Thoracic aorta (tissue), 2 donors: Measurements from ENCODE around the gene SPANXA1. TPM values are rescaled to one million over a fixed set of nuclear protein-coding genes. Genes with fewer than 3 reads are reported as not detected.
"Not testable (repeated sequence)": the region's sequence is repeated elsewhere in the genome, so short reads cannot be mapped to it uniquely, and the experiment has no call there.

ENCODE experiments used
- ATAC-seq: fragments of 150-250 bp; one replicate; pipeline ENCODE4 v1.8.0; 2017; ENCODE audit warnings: low read depth; ENCODE audit not compliant: insufficient number of reproducible peaks, low FRiP score
- DNase-seq: peaks from one replicate; pipeline ENCODE4 v3.0.0-alpha.2; 2020; ENCODE audit warnings: low spot score
- H3K27ac ChIP-seq, 2 donors: fragments of 200-600 bp; sonication (generic); 1 replicate in 1 of 2; 2 replicates in 1 of 2; pipeline ENCODE4 v1.5.1; 2016; ENCODE audit warnings: mild to moderate bottlenecking in 2 of 2, moderate library complexity in 2 of 2
- H3K27me3 ChIP-seq: fragments of 200-600 bp; sonication (generic); replicated peaks from 2 replicates; pipeline ENCODE4 v1.6.0; 2016; ENCODE audit warnings: mild to moderate bottlenecking; ENCODE audit not compliant: insufficient read depth
- H3K36me3 ChIP-seq: fragments of 200-600 bp; sonication (generic); one replicate; pipeline ENCODE4 v1.5.1; 2016
- H3K4me1 ChIP-seq, 2 donors: fragments of 200-600 bp; sonication (generic); 1 replicate in 1 of 2; 2 replicates in 1 of 2; pipeline versions ENCODE4 v1.5.1 to v1.6.0; 2016; ENCODE audit warnings: low read depth in 2 of 2, mild to moderate bottlenecking in 1 of 2; ENCODE audit not compliant: control insufficient read depth in 1 of 2
- H3K4me3 ChIP-seq: fragments of 200-600 bp; sonication (generic); 2 replicates; pipeline ENCODE4 v1.5.1; 2016; ENCODE audit warnings: mild to moderate bottlenecking
- H3K9me3 ChIP-seq: fragments of 200-600 bp; sonication (generic); 2 replicates; pipeline ENCODE4 v1.5.1; 2016
- CTCF ChIP-seq: fragments of 200-600 bp; sonication (generic); IDR thresholded peaks from one replicate; pipeline ENCODE4 v1.5.1; 2019; ENCODE audit warnings: antibody characterized with exemption
- total RNA-seq, 2 donors: library from RNA; depleted of rRNA; stranded (reverse); fragments of >200 nt; gene quantifications; one replicate each; pipeline versions ENCODE4 v1.1.0 to v1.2.3, GENCODE V29; 2016

Gene SPANXA1
- 1 to 10 TPM in 1 of 2 donors, not detected in 1; 1.4 TPM for total RNA-seq

DNA sequence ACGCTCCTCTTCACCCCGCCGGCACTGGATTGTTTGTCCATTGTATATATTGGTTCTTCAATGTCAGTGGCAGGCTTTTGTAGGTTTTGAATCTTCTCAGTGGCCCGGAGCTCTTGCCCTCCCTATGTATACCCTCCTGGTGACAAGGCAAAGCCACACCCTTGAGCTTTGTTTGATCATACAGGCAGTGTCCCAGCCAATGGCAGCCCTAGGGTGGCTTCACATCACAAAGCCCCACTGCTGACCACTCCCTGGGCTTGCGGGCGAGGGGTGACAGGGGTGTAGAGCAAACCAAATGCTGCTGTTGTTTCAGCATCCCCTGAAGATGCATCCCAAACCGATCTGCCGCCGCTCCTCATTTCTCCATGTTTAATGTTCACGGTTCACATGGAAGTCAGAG lies at the start of gene SPANXA1:
TSS of gene SPANXA1 (minus strand) at position 101 of the 400 bp plus-strand sequence. CDS start at position 41, 60 bp downstream.
- not testable (repeated sequence) for DNase-seq, ATAC-seq, H3K9me3 ChIP-seq

DNA sequence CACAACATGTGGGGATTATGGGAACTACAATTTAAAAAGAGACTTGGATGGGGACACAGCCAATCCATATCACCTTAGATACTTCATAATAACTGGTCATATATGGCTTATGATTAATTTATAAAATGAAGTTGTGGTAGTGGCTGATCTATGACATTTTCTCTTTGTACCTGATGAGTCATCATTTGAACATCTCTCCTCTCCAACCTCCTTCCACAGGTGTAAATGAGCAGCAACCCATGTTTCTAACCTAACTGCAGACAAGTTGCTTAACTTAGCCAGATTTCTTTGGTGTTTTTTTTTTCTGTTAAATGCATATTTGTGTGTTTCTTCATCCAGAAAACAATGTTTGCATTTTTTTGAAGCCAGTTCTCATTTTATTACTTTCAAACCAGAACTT lies 47.6 kb upstream of the SPANXA1 start:
- DNase-seq (no peak), ATAC-seq (no peak)
- Histone ChIP-seq H3K27me3 (no peaks in the 10 kb centered on the region), H3K4me1 (no peaks in the 10 kb centered on the region), H3K4me3 (no peak overlapping the region), H3K9me3 (no peaks in the 10 kb centered on the region), H3K27ac (no peak overlapping the region), H3K36me3 (no peaks in the 10 kb centered on the region)
- TF ChIP-seq CTCF, result no peak

More for the DNA sequence above, at the start of gene SPANXA1:
- H3K27ac ChIP-seq, H3K4me1 ChIP-seq, H3K27me3 ChIP-seq, H3K4me3 ChIP-seq, H3K36me3 ChIP-seq: not testable (repeated sequence)

DNA sequence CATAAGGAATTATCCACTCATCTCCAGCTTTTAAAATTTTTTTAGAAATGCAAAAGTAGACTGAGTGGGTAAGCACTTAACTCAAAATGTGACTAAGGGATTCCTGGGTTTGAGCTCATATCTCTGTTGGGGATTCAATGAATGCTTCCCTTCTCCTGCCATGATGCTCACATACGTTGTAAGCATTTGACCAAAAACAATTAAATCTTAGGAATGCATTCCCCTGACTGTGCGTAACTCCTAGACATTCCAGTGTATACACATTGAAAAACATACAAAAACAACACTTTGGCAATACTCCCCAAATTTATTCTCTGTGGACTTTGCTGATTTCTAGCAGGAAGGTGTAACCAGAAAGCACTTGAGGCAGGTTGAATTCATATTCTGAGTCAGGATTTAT lies 34.8 kb upstream of the SPANXA1 start:
- no peak for DNase-seq
- no peak for TF ChIP-seq CTCF
- no peak for ATAC-seq
- Histone ChIP-seq H3K27me3 (no peaks in the 10 kb centered on the region), H3K4me3 (no peak overlapping the region), H3K9me3 (no peaks in the 10 kb centered on the region), H3K36me3 (no peaks in the 10 kb centered on the region), H3K27ac (no peak overlapping the region), H3K4me1 (no peaks in the 10 kb centered on the region)

GRCh38 chrX:141609111-141609510 lies 24.6 kb upstream of the SPANXA1 start:
- H3K4me1 ChIP-seq, result no peaks in the 10 kb centered on the region
- DNase-seq (no peak), ATAC-seq (no peak)
- no peak for TF ChIP-seq CTCF
- H3K27me3 ChIP-seq, result no peaks in the 10 kb centered on the region
- no peak overlapping the region for H3K27ac ChIP-seq
- H3K36me3 ChIP-seq, result no peaks in the 10 kb centered on the region
- H3K4me3 ChIP-seq, result no peak overlapping the region
- H3K9me3 ChIP-seq, result no peaks in the 10 kb centered on the region

DNA sequence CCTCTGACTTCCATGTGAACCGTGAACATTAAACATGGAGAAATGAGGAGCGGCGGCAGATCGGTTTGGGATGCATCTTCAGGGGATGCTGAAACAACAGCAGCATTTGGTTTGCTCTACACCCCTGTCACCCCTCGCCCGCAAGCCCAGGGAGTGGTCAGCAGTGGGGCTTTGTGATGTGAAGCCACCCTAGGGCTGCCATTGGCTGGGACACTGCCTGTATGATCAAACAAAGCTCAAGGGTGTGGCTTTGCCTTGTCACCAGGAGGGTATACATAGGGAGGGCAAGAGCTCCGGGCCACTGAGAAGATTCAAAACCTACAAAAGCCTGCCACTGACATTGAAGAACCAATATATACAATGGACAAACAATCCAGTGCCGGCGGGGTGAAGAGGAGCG lies 4.9 kb upstream of the SPANXA1 start, which contains the start of gene SPANXA2:
TSS of gene SPANXA2 (plus strand) at position 301 of the 400 bp plus-strand sequence. CDS start at position 361, 60 bp downstream.
- not testable (repeated sequence) for H3K27ac ChIP-seq, ATAC-seq, H3K9me3 ChIP-seq, H3K27me3 ChIP-seq, DNase-seq, H3K36me3 ChIP-seq, H3K4me3 ChIP-seq, H3K4me1 ChIP-seq

DNA sequence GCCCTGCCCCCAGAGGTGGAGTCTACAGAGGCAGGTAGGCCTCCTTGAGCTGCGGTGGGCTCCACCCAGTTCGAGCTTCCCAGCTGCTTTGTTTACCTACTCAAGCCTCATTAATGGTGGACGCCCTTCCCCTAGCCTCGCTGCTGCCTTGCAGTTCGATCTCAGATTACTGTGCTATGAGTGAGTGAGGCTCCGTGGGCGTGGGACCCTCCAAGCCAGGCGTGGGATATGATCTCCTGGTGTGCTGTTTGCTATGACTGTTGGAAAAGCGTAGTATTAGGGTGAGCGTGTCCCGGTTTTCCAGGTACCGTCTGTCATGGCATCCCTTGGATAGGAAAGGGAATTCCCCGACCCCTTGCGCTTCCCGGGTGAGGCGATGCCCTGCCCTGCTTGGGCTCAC lies 42.0 kb downstream of the SPANXA1 start:
- H3K9me3 ChIP-seq, H3K27ac ChIP-seq, H3K27me3 ChIP-seq, H3K4me1 ChIP-seq, H3K36me3 ChIP-seq, H3K4me3 ChIP-seq, DNase-seq, ATAC-seq: not testable (repeated sequence)

Other genes with a start within 250 kb of the SPANXA1 start
- gene SPANXA2, start 5.0 kb upstream of the SPANXA1 start, total RNA-seq, result 1 to 10 TPM in 1 of 2 donors, not detected in 1; 1.4 TPM
- gene SPANXD, start 114.0 kb upstream of the SPANXA1 start, total RNA-seq, result not detected